HG03432 (cell line): ENCODE data around the gene SYDE1.

ENCODE experiments used
- ATAC-seq: cut with Tn5 transposase; IDR thresholded peaks from one replicate; pipeline ENCODE4 v1.9.1; 2021; ENCODE audit warnings: mild to moderate bottlenecking, moderate library complexity; ENCODE audit not compliant: unreplicated experiment

SYDE1 gene

DNA sequence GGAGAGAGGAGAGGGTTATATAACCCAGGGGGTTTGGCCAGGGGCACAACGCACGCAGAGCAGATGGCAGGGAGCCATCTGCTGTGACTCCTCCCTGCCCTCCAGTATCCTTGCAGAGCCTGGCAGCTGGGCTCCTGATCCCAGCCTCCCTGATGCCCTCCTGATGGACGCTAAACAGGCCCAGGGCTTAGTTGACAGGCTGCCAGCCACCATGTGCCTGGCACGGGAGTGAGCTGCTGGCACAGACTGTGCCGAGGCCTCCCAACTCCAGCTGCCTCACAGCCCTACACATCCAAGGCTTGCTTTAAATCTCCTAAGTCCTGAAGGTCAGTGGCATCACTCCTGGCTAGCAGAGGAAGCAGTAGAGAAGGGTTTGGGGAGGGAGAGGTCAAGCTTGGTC is 16.7 kb downstream of the SYDE1 start:
- no peak for ATAC-seq

- ATAC-seq, result peak; percentile 2
These were observed 17.5 kb downstream of the SYDE1 start for GRCh38 chr19:15124572-15125231.

GRCh38 chr19:15125232-15126067 is 18.2 kb downstream of the SYDE1 start:
- peak; percentile 87 for ATAC-seq

DNA sequence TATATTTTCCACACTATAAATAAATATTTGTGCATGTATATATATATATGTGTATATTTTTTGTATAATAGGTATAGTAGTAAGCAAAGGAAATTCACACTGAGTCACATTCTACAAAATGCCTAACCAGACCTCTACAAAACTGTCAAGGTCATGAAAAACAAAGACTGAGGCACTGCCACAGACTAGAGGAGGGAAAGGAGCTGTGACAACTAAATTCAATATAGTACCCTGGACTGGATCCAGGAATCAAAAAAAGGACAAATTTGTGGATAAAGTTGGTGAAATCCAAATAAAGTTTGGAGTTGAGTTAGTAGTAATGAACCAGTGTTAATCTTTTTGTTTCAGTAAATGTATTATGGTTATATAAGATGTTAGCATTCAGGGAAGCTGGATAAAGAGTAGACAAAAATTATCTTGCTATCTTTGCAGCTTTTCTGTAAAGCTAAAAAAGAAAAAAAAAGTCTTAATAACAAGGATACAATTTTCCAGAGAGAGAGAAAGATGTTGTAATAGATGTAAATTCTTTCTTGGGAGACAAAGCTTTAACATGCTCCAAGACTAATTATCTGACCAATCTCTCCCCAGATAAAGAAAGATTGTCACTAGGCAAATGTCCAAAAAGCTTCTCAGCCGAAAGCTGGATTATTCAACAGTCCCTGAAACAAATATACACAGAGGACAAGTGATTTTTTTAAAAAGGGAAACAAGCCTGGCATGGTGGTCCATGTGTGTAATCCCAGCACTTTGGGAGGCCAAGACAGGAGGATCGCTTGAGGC is 19.1 kb downstream of the SYDE1 start:
- ATAC-seq, result no peak

GRCh38 chr19:15128162-15128770 is 21.1 kb downstream of the SYDE1 start:
- no peak for ATAC-seq

GRCh38 chr19:15129856-15130585 is 22.8 kb downstream of the SYDE1 start:
- ATAC-seq, result no peak

- no peak for ATAC-seq
These were observed 29.2 kb downstream of the SYDE1 start for GRCh38 chr19:15136234-15136954.

DNA sequence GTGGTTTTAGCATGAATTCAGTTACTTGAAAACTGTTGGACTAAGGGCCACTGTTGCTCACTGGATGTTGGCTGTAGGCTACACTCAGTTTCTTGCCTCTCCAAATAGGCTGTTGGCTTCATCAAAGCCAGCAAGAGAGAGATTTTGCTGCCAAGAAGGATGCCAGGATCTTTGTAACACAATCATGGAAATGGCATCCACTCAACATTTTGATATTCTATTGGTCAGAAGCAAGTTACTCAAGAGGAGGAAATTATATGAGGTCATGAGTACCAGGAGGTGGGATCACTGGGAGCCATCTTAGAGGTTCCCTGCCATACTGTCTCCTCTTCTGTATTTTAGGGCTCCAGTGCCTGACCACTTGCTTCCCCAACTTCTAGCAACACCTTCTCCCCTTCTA is 30.6 kb downstream of the SYDE1 start:
- ATAC-seq, result no peak

- ATAC-seq, result no peak
These were observed 31.2 kb downstream of the SYDE1 start for GRCh38 chr19:15138427-15138826.

GRCh38 chr19:15141143-15141542 is 33.9 kb downstream of the SYDE1 start:
- ATAC-seq, result no peak

- ATAC-seq, result no peak
These were observed 35.1 kb downstream of the SYDE1 start for GRCh38 chr19:15142313-15142712.

DNA sequence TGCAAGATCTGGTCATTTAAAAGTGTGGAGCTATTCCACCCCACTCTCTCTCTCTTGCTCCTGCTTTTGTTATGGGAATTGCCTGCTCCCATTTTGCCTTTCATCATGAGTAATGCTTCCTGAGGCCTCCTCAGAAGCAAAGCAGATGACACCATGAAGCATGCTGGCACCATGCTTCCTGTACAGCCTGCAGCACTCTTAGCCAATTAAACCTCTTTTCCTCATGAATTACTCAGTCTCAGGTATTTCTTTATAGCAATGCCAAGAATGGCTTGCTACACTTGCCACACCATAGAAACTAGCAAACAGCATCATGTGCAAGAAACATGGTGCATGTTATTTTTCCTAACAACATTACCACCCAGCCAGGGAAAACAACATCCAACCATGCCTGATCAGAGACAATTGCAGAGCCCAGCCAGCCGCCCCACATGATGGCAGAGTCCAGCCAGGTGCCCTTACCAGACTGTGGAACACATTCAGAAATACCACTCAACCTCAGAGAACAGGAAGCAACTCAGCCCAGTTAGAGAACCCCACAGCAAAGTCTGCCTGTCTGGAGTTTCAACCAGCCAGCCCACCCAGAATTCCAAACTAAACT is 36.9 kb downstream of the SYDE1 start:
- ATAC-seq, result no peak

DNA sequence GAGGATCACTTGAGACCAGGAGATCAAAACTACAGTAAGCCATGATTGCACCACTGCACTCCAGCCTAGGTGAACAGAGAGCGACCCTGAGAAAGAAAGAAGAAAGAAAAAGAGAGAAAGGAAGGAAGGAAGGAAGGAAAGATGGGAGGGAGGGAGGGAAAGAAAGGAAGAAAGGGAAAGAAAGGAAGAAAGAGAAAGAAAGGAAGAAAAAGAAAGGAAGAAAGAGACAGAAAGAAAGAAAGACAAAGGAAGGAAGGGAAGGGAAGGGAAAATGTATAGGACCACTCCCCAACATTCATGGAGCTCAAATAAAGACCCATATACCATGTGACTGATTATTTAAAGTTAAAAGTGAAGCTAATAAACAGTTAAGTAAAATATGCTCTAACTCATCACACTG is 39.9 kb downstream of the SYDE1 start:
- ATAC-seq, result no peak

DNA sequence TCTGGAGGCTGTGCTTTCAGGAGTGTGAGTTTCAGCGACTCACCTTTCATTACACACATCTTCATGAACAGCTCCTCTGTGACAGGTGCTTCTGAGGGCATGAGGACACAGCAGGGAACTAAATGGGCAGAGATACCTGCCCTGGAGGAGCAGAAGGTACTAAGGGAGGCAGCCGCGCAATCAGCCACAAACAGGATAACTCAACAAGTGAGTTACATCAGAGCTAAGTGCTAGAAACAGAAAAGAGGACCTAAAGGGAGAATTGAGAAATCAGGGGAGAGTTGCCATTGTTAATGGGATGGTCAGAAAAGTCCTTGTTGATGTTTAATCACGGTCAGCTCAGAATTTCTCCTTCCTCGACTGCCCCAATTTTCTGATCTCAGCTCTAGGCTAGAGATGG is 42.5 kb downstream of the SYDE1 start:
- ATAC-seq, result no peak

GRCh38 chr19:15154002-15154612 is 46.9 kb downstream of the SYDE1 start:
- ATAC-seq, result no peak

DNA sequence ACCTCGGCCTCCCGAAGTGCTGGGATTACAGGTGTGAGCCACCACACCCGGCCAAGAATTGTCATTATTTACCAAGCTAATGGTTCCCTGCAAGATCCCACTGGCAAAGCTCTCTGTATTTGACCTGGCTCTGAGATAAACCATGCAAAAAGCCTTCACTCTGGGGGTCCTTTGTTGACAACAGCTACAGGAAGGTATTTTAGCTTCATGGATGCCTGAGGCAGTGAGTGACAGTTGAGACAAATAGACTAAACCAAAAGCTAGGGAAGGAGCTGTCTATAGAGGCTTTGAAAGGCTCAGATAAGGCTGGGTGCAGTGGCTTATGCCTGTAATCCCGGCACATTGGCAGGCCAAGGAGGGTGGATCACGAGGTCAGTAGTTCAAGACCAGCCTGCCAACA is 48.1 kb downstream of the SYDE1 start:
- no peak for ATAC-seq

DNA sequence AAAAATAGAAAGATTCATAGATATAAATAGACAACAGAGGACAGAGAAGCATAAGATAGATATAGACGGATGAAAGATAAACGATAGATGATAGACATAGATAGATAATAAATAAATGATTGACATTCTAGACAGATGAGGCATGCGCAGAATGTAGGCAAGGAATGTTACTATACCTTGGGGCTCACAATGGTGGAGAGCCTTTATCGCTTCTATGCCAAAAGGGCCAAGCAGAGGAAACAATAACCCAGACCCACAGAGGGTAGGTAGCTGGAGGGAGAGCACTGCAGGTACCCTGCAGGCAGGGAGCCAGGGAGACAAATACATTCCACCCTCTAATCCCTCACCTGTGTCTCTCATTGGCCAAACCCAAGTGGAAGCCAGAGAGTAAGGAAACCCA is 49.2 kb downstream of the SYDE1 start:
- no peak for ATAC-seq

- ATAC-seq, result no peak
These were observed 52.0 kb downstream of the SYDE1 start for GRCh38 chr19:15159251-15159650.
